GM21381 (cell line): ENCODE data around the gene VAT1L.

Experiments used
- ATAC-seq: cut with Tn5 transposase; IDR thresholded peaks from one replicate; pipeline ENCODE4 v1.9.1; 2021; ENCODE audit warnings: mild to moderate bottlenecking, moderate library complexity; ENCODE audit not compliant: unreplicated experiment

VAT1L gene

DNA sequence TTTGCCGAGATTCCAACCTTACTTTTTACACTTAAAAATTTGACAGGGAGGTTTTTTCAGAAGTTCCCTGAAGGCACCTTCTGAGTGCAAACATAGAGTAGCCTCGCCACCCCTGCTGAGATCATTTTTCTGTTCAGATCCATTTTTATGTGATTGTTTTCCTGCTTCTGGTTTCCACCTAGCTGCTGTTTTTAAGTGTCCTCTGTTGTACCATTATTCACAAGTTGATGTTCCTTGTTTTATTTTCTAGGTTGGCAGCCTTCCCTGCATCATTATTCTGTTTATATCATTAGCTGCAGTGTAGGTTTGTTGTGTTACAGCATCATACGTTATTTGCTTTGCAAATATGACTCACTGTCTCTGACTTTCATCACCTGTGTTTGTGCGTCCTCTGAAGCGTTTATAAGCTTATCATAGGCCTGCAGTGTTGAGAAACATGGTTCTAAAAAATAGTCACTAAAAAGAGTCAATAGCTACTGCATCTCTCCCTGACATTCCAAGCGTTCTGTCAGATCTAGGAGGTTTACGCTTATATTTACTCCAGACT, 117.1 kb downstream of the VAT1L start:
- no peak for ATAC-seq

DNA sequence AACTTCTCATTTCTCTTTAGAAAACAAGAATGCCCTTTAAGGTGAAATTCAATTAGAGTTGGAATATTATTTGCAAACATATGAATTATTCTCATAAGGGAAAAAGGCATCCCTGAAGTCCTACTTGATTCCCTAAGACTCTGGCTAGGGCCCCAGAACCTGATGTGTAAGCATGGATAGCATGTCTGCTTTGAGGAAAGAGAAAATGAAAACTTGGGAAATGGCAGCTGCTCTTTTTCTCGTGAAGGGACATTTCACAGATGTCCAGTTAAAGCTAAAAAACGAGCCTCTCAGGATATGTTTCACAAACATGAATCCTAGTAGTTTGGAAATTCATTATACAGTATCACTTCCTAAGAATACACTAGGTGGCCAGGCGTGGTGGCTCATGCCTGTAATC, 121.7 kb downstream of the VAT1L start:
- ATAC-seq: no peak

DNA sequence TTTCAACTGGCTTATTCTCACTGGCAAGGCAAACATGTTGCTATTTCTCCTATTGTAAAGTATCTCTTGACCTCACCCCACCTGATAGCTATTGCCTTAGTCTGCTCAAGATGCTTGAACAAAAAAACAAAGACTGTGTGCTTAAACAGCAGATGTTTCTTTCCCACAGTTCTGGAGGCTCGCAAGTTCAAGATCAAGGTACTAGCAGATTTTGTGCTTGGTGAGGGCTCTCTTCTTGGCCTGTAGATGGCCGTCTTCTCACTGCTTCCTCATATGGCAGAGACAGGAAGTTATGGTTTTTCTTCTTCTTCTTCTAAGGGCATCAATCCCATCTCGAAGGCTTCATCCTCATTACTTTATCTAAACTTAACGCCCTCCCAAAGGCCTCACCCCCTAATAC, 124.3 kb downstream of the VAT1L start:
- no peak for ATAC-seq

DNA sequence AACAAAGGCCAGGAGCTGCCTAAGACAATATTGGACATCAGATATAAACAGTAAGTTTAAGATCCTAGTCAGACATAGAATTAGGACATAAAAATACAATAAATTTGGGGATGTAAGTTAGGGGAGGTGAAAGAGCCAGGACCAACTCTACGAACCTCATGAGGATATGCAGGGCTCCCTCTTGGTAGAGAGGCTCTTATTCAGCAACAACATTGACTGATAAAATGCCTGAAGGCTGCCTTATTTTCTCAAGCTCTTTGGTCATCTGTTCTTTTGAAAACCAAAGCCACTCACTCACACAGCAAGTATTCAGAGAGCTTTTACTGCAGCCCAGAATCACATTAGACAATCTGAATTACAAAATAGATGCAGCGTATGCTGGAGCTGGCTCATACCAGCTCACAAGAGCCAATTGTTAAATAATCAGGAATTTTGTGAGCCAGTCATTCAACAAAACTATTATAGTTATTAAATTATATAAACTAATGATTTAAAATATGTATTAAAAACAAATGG, 125.4 kb downstream of the VAT1L start:
- no peak for ATAC-seq

DNA sequence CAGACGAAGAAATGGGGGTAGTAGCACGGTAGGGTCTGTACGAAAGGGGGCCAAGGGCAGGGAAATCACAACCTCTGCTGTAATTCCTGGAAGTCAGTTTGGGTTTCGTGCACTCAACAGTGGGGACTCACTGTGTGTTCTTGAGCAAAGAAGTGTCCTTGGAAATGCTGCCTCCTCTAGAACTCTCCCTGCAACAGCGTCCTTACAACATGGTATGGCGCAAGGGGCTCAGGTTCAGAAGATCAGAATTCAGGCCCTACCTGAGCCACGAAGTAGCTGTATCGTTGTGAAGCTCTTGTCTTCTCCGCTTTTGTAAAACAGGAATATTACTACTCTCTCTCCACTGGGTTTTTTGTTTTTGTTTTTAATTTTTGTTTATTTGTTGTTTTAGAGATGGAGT, 127.7 kb downstream of the VAT1L start:
- ATAC-seq: no peak

DNA sequence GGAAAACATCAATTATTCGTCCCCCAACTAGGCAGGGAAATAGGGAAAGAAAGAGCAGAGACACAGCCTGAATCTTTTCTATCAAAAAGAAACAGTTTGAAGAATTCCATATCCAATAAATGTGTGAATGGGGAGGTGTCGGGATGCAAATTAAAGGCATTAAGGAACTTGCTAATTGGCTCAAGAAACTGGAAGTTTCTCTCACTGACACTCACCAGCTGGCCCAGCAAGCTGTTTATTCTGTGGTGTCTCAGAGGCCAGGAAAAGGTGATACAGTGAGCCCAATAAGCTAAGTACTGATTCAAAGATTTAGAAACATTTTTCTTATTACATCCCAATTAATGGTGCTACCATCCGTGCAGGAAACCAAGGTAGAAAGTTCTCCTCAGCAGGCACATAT, 129.6 kb downstream of the VAT1L start:
- no peak for ATAC-seq

DNA sequence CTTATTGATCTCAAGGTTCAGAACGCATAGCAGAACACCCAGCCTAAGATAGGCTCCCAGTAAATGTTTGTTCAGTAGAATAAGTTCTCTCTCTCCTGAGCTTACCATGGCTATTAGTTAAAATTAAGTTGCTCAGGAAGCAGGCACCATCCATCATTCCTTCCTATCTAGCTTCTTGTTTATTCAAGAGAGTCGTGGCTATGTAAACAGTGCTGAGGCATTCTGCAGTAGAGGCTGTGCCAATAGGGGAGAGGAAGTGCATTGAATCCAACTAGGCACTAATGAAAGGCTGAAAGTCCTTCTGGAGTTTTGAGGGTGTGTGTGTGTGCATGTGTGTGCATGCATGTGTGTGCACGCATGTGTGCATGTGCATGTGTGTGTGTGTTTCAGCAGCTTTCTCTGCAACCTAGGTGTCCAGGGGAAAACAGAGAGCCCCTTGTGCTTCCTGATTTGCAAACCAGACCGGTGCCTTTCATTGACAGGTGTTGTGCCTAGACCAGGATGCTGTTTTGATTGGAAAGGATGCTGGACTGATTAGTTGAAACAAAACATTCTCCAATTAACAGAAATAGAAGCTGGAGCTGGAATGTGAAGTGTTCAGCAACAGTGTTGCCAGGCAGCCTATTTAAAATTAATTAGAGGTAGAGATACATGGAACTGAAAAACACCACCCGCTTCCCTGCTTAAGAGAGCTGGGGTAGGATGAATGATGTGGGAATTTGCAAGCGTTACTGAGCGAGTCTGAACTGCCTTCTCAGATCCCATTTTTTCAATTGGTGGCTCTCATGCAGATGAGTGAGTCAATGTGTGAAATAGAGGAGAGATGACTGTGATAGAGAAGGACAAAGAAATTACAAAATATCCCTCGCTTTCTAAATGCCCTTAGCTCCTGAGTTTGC, 130.7 kb downstream of the VAT1L start:
- no peak for ATAC-seq

DNA sequence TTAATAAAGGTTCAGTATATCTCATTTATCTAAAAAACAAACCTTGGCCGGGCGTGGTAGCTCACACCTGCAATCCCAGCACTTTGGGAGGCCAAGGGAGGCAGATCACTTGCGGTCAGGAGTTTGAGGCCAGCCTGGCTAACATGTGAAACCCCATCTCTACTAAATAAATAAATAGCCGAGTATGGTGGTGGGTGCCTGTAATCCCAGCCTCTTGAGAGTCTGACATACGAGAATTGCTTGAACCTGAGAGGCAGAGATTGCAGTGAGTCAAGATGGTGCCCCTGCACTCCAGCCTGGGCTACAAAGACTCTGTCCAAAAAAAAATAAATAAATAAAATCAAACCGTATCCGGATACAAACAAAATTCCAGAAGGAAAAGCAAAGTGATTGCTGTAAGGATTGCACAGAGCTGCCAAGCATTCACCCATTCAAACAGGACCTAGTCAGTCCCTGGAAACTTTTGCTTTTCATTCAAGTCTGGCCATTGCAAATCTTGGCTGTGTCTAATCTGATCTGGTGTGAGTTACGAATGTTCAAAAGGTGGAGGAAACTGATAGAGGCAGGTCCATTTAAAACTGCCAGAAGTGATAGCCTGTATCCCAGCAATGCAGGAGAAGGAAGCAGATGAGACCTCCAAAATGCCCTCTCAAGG, 131.5 kb downstream of the VAT1L start:
- ATAC-seq: no peak

DNA sequence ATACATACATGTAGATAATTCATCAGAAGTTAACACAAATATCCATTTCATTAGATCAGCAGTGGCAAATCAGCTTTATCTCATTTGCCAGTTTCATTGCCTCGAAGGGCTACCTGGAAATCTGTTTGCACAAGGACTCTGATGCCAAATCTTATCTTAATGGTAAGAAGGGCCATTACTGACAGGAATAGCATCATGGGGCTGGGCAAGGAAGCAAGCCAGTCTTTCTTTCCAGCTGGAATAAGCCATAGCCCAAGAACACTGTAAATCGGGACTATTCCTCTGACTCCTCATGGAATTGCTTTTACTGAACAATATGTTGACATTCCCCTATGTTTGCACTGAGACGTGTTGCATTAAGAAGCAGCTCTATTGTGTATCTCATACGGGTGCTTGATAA, 132.6 kb downstream of the VAT1L start:
- no peak for ATAC-seq

DNA sequence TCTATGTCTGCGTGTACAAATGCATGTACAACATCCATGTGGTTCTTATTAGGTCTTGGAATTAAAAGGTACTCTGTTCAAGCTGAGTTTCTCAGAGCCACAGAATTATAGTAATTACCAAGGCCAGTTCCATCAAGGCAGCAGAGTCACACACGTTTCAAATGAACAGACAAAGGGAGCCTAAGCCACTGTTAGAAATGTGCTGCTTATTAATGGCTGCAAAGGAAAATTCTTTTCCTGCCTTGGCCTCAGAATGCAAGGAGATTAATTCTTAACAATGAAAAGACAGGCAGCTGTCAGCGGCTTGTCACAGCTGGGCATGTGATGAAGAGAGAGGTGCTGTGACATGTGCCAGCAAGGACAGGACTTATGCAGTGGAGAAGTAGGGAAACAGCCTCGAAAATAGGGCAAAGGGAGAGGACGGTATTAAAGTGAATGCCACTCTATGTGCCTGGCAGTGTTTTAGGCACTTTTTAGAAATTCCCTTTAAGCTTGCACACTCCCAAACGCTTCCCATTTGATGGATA, 133.9 kb downstream of the VAT1L start:
- ATAC-seq: no peak

DNA sequence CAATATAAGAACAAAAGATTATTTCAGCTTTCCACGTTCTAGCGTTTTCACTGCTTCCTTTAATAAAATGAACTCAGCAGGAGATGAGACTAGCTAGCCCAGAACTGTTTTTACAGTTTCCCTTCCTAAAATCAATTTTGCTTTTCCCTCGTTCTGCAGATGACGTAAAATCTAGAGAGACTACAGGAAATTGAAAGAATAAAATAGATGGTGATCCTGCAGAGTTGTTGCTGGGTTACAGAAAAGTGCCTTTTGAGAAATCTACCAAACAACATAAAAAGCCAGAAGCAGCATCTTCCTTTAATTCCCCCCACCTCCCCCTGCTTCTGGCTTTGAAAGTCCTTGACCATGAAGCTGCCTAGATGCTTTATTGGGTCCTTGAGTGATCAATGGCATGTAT, 137.2 kb downstream of the VAT1L start:
- no peak for ATAC-seq

DNA sequence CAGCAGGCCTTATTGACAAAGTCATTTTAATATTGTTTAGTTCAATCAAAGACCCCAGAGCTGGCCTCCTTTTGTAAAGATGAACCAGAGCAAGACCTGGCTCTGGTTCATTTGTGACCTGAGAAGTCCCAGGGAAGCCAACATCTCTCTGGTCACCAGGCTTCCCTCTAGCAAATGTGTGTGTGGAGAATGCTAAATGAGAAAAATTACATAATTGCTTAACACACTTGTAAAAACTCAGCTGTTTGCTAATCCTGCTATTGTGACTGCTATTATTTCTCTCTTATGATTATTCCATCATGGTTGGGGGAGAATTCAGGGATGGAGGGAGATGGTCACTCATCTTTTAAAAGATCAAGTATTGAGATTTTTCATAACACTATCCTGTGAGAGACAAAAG, 139.7 kb downstream of the VAT1L start:
- ATAC-seq: no peak

DNA sequence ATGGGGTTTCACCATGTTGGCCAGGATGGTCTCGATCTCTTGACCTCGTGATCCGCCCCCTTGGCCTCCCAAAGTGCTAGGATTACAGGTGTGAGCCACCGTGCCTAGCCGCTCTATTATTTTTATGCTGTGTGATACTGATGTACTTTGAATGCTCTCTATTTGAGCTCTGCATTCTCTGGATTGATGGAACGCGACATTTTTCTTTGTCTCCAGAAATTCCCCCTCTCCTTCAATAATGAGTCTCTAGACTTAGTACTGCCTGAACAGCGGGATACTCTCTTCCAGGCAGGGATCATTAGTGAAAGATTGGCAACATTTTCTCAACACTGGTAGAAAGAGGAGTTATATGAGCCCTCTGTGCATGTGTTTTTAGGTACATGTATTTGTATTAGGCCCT, 140.6 kb downstream of the VAT1L start:
- no peak for ATAC-seq

DNA sequence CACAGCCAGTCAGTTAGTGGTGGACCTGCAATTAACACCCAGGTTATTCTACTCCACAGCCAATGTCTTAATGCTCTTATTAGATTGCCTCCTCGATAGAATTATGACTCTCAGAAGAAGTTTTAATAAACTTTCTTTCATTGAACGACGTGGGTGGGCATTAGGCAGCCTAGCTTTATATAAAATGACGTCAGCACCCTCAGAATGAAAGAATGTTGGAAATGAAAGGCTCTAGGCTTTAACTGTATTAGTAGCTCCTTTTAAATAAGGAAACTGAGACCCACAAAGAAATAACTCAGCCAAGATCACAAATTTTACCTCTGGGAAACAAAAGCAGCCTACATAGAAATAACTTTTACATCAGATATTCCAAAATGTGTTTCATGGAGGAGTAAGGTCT, 142.7 kb downstream of the VAT1L start:
- no peak for ATAC-seq

DNA sequence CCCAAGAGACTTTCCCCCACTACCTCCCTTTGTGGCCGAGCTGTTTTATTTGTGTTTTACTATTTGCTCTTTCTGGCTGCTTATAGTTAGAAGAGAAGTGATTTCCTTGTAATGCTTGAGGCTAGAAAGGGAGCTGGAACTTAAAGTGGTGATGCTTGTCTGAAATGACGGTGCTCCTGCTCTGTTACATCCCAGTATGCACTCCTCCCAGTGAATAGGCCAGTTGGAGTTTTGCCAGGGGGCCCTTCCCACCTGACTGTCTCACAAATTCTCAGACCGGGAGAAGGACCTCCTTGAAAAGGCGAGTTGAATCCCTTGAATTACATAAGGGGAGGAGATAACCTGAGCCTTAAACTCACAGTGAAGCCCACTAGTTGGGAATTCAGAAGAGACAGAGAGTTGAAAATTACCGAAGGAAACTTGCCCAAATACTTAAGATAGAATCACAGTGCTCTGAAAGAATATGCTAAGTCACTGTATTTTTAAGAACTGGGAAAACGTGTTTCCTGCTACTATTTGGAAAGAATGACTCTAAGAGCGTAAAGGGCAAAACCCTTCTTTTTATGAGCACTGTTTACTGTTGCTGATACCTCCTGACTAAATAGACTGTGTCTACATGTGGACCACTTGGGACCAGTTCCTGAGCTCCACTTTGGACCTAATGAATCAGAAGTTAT, 149.2 kb downstream of the VAT1L start:
- ATAC-seq: no peak

DNA sequence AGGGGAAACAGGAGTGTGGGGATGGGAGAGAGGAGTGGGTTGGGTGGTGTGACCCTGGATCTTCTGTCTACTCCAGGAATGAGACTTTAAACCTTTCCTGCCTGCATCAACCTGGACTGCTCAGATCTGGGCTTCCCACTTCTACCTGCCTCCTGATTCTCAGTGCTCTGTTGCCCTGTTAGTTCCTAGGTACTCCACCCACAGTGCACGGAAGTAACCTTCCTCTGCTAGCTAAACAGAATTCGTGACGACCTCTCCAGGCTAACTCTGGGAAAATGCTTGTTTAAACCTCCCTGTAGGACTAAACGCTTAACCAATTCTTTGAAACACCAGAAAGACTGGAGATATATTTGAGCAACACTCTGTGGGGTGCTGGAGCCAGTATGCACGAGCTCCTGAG, 150.5 kb downstream of the VAT1L start:
- ATAC-seq: no peak

DNA sequence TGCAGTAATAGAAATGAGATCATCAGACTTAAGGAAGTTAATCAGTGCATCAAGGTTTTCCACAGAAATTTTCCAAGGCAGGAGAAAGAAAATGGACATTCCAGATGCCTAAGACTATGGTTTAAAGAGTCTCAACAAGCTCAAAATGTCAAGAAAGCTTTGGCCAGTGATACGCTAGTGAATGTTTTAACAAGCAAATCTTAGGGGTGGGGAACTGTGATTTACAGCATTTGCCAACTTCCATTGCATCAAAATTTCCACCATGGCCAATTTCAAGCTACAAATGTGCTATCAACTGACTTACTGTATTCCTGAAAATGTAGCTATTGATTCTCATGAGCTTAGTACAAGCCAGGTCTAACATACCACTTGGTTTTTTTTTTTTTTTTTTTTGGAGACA, 151.6 kb downstream of the VAT1L start:
- no peak for ATAC-seq

DNA sequence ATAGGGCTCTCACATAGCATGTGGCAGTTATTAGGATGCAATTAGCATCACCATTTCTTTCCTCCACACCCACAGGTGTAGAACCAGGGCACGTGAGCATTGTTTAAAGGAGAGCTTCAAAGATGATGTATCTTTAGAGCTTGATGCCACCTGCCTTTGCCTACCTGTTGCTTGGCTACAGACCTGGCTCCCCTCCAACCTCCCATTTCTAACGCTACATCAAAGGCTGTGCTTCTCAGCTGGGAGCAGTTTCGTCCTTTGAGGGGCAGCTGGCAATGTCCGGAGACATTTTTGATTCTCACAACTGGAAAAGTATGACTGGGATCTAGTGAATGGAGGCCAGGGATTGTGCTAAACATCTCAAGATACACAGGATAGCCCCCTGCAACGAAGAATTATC, 155.4 kb downstream of the VAT1L start:
- no peak for ATAC-seq

DNA sequence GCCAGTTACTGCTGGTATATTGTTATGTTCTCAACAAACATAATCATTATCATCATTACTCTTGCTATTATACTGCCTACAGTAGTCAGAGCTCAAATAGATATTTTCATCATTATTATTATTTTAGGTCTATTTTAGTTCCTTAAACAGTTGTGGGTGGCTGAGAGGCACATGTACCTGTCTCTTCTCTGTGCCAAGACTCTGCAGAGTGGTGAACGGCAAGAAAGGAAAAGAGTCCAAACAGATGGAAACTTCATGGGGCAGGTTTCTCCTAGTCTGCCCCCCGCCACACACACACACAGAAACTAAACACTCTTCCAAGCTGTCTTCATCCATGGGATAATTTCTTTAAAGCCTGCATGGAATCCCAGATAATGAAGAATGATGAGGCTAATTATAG, 156.3 kb downstream of the VAT1L start:
- ATAC-seq: no peak

DNA sequence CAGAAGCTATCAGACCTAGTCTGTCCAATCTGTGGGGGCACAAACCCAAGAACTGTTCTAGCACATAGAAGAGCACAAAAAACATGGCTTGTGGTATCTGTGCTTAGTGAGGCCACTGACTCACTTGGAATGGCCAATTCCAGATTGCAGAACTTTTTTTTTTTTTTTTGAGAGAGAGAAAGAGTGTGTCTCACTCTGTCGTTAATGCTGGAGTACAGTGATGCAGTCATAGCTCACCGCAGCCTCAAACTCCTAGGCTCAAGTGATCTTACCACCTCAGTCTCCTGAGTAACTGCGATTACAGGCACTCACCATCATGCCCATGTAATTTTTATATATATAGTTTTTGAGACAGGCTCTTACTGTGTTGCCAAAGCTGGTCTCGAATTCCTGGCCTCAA, 156.8 kb downstream of the VAT1L start:
- ATAC-seq: no peak

DNA sequence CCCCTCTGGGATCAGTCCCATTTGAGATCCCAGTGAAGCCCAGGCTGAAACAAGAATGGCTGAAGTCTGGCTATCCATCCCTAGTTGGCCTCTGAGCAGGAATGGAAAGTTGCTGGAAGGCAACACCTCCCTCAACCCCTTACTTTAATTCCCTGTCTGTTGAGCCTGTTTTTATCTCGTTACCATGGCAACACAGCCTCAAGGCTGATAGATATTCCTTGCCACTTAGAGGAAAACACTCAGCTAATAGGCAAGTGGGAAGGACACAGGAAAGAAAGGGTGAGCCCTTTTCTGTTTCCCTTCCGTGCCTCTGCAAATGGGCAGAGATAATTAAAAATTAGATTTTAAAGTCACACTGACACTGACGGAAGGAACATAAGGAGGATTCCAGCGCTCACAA, 158.5 kb downstream of the VAT1L start:
- ATAC-seq: no peak
